Measurements from ENCODE around the gene AMPD1.

The AMPD1 gene

DNA sequence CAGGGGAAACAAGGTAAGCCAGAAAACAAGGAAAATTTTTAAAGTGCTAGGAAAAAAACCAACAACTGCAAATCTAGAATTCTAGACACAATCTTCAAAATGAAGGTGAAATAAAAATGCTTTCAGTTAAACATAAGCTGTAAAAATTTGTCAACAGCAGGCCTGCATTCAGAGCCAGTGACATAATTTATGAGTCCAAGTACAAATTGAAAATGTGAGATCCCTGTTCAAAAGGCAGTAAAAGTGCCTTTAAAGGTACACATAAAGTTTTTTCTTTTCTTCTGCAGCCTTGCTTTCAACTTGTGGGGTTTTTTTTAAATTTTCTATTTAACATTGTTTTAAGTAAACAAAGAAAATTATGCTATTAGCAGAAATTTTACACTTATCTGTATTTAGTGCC is 62.9 kb downstream of the AMPD1 start:
- TF ChIP-seq CTCF (IDR thresholded peaks at IDR 0.05; ENCODE audit: control insufficient read depth, insufficient read depth, low read depth, low read length, missing control alignments), result no peak
- H3K4me3 ChIP-seq (ENCODE audit: control insufficient read depth, low read depth, low read length), result no peak overlapping the region
- no peak for DNase-seq (ENCODE audit: low read depth)

GRCh38 chr1:114627107-114627506 is 68.2 kb downstream of the AMPD1 start:
- no peak for TF ChIP-seq CTCF (IDR thresholded peaks at IDR 0.05; ENCODE audit: control insufficient read depth, insufficient read depth, low read depth, low read length, missing control alignments)
- no peak overlapping the region for H3K4me3 ChIP-seq (ENCODE audit: control insufficient read depth, low read depth, low read length)
- DNase-seq (ENCODE audit: low read depth), result no peak

DNA sequence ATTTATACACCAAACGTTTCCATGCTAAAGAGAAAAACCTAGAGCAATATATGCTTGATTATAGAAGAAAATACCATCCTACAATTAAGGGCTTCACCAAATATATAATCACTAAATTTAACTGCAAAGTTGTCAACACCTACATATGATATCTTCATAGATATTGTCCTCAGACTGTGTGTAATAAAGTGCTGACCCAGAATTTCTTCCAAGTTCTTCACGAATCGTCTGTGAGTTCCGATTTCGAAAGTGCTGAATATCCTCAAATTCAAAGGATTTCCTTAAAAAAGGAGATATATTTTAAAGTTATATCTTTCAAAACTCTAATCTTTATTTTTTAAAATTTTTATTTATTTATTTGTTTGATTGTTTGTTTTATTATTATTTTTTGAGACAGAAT is 72.0 kb downstream of the AMPD1 start:
- no peak for TF ChIP-seq CTCF (IDR thresholded peaks at IDR 0.05; ENCODE audit: control insufficient read depth, insufficient read depth, low read depth, low read length, missing control alignments)
- H3K4me3 ChIP-seq (ENCODE audit: control insufficient read depth, low read depth, low read length), result no peak overlapping the region
- DNase-seq (ENCODE audit: low read depth), result no peak

Measured in AG09309 (cell line).